ENCODE measurements around the gene CFAP20DC. TPM values are rescaled to one million over a fixed set of nuclear protein-coding genes. Genes with fewer than 3 reads are reported as not detected.
"Not testable (repeated sequence)": the region's sequence is repeated elsewhere in the genome, so short reads cannot be mapped to it uniquely, and the experiment has no call there.

Gene CFAP20DC
- total RNA-seq: 0.98 and 1.3 TPM in 2 replicates

DNA sequence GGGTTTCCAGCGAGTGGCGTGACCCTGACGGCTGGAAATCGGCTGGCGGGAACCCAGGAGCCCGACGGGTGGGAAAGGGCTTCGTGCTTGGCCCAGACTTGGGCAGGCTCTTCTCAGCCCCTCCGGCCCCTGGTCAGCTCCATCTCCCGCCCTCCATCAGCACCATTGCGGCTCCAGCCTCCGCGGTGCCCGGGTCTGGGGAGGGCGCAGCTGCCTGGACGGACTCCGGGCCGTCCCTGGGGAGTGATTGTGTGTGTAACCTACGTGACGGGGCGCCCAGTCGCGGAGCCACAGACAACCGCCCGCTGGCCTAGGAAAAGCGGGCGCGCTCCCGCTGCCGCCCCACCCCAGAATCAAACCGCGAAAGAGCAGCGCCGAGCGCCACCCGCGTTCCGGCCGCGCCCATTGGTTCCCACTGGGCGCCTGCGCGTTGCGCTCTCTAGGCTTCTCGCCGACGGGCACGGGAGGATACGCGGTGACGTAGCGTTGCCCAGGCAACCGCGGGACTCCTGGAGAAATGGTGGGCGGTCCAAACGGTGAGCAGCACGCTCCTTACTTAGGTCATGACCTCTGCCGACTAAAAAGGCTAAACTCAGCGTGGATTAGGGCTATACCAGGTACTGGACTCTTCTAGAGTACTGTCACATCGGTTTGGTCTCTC, at the start of gene CFAP20DC:
Gene CFAP20DC, minus strand, starts transcription at position 355 of the 661 bp plus-strand sequence. CDS start 394 bp downstream, outside the sequence.
- H3K27ac Mint-ChIP-seq: peak within 1 kb of the TSS; percentile 80
- H3K36me3 Mint-ChIP-seq (ENCODE audit: low read depth): no peaks in the 10 kb centered on the region
- no peaks in the 10 kb centered on the region for H3K9me3 Mint-ChIP-seq
- peaks cover 6% of the 10 kb centered on the region for H3K27me3 Mint-ChIP-seq
- peak; percentile 98 for DNase-seq
- intact Hi-C loops (cut with micrococcal nuclease): loop anchor here (5.0 kb wide), 1 partner anchor 558 kb away; the partner anchor contains the start of gene KCTD6
- H3K4me3 Mint-ChIP-seq: peak within 1 kb of the TSS; percentile 77
- H3K4me1 Mint-ChIP-seq: peaks cover 9% of the 10 kb centered on the region

GRCh38 chr3:59098516-59098915, 48.7 kb upstream of the CFAP20DC start:
- DNase-seq; intact Hi-C loops (cut with micrococcal nuclease); H3K36me3 Mint-ChIP-seq (ENCODE audit: low read depth); H3K4me1 Mint-ChIP-seq; H3K27ac Mint-ChIP-seq; H3K4me3 Mint-ChIP-seq; H3K9me3 Mint-ChIP-seq: not testable (repeated sequence)
- H3K27me3 Mint-ChIP-seq: peaks cover 17% of the 10 kb centered on the region

DNA sequence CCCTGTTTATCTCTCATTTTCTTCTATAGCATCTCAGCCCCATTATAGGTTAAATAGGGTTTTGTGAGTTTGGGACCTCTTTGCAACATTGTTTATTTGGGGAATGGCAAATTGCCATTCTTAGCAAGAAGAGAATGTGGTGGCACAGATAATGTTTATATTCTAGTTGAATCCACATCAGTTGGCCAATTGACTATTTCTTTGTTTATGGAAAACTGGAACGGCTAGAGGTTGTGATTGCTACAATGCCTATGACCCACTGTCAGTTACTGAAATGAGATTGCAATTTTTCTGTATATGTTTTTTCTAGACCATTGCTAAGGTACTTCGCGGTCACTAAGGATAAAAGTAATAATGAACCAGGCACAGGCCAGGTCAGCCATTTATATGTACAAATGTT, 44.6 kb upstream of the CFAP20DC start:
- intact Hi-C loops (cut with micrococcal nuclease): no loop called here
- Mint-ChIP-seq H3K36me3 (ENCODE audit: low read depth) (no peaks in the 10 kb centered on the region), H3K4me3 (no peak overlapping the region), H3K27ac (no peak overlapping the region), H3K9me3 (no peaks in the 10 kb centered on the region), H3K27me3 (peaks cover 14% of the 10 kb centered on the region), H3K4me1 (no peaks in the 10 kb centered on the region)
- DNase-seq: no peak

- intact Hi-C loops (cut with micrococcal nuclease): no loop called here
- Mint-ChIP-seq H3K9me3 (no peaks in the 10 kb centered on the region), H3K27ac (no peak overlapping the region), H3K36me3 (ENCODE audit: low read depth) (no peaks in the 10 kb centered on the region), H3K4me3 (no peak overlapping the region), H3K4me1 (no peaks in the 10 kb centered on the region), H3K27me3 (peaks cover 9% of the 10 kb centered on the region)
- DNase-seq: no peak
These were observed 43.7 kb upstream of the CFAP20DC start for GRCh38 chr3:59093521-59093920.

GRCh38 chr3:59088761-59089160, 38.9 kb upstream of the CFAP20DC start:
- no peak for DNase-seq
- Mint-ChIP-seq H3K9me3 (no peaks in the 10 kb centered on the region), H3K36me3 (ENCODE audit: low read depth) (no peaks in the 10 kb centered on the region), H3K4me3 (no peak overlapping the region), H3K4me1 (no peaks in the 10 kb centered on the region), H3K27me3 (peaks cover 5% of the 10 kb centered on the region), H3K27ac (no peak overlapping the region)
- intact Hi-C loops (cut with micrococcal nuclease): no loop called here

GRCh38 chr3:59085976-59086375, 36.2 kb upstream of the CFAP20DC start:
- Mint-ChIP-seq H3K9me3 (no peaks in the 10 kb centered on the region), H3K27ac (no peak overlapping the region), H3K4me3 (no peak overlapping the region), H3K36me3 (ENCODE audit: low read depth) (no peaks in the 10 kb centered on the region), H3K4me1 (no peaks in the 10 kb centered on the region), H3K27me3 (peaks cover 17% of the 10 kb centered on the region)
- no peak for DNase-seq
- intact Hi-C loops (cut with micrococcal nuclease): no loop called here

DNA sequence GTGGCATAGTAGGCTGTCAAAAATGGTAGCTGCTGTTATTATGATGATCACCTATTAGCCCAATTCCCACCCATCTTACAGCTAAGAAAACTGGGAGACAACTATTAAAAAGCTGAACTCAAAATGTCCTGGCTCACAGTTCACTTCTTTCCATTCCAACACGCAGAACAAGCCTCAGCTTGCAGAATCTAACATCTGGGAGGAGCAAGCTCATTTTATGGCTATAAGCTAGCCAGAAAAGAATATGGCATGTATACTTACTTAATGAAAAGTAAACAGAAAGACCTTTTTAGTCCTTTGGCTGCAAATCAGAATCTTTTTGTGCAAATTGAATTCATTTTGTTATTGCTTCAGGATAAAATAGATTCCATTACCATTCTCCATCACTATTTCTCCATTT, 34.8 kb upstream of the CFAP20DC start:
- H3K4me1 Mint-ChIP-seq: no peaks in the 10 kb centered on the region
- H3K9me3 Mint-ChIP-seq: no peaks in the 10 kb centered on the region
- peaks cover 23% of the 10 kb centered on the region for H3K27me3 Mint-ChIP-seq
- H3K4me3 Mint-ChIP-seq: no peak overlapping the region
- no peak overlapping the region for H3K27ac Mint-ChIP-seq
- no peak for DNase-seq
- intact Hi-C loops (cut with micrococcal nuclease): no loop called here
- H3K36me3 Mint-ChIP-seq (ENCODE audit: low read depth): no peaks in the 10 kb centered on the region

DNA sequence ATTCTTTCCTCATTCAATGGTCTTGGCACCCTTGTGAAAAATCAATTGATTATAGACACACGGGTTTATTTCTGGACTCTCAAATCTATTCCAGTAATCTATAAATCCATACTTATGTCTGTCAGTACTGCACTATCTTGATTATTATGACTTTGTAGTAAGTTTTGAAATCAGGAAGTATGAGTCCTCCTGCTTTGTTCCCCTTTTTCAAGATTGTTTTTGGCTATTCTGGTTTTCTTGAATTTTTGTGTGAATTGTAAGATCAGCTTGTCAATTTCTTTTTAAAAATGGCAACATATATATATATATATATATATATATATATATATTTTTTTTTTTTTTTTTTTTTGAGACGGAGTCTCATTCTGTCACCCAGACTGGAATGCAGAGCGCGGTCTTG, 32.3 kb upstream of the CFAP20DC start:
- DNase-seq: no peak
- intact Hi-C loops (cut with micrococcal nuclease): no loop called here
- H3K36me3 Mint-ChIP-seq (ENCODE audit: low read depth): no peaks in the 10 kb centered on the region
- no peaks in the 10 kb centered on the region for H3K9me3 Mint-ChIP-seq
- no peaks in the 10 kb centered on the region for H3K4me1 Mint-ChIP-seq
- no peak overlapping the region for H3K4me3 Mint-ChIP-seq
- no peak overlapping the region for H3K27ac Mint-ChIP-seq
- peaks cover 26% of the 10 kb centered on the region for H3K27me3 Mint-ChIP-seq

DNA sequence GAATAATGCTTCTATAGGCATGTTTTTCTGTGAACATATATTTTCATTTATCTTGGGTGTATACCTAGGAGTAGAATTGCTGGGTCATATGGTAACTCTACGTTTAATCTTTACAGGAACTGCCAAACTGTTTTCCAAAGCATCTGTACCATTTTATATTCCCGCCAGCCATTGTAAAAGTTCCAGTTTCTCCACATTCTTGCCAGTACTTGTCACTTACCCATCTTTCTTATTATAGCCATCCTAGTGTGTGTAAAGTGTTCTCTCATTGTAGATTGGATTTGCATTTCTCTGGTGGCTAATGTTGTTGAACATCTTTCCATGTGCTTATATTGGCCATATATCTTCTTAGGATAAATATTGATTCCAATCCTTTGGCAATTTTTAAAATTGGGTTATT, 31.2 kb upstream of the CFAP20DC start:
- H3K4me1 Mint-ChIP-seq: no peaks in the 10 kb centered on the region
- H3K27me3 Mint-ChIP-seq: peaks cover 27% of the 10 kb centered on the region
- no peaks in the 10 kb centered on the region for H3K36me3 Mint-ChIP-seq (ENCODE audit: low read depth)
- H3K4me3 Mint-ChIP-seq: no peak overlapping the region
- H3K9me3 Mint-ChIP-seq: no peaks in the 10 kb centered on the region
- no peak for DNase-seq
- intact Hi-C loops (cut with micrococcal nuclease): no loop called here
- H3K27ac Mint-ChIP-seq: no peak overlapping the region

GRCh38 chr3:59079962-59080361, 30.1 kb upstream of the CFAP20DC start:
- intact Hi-C loops (cut with micrococcal nuclease): no loop called here
- Mint-ChIP-seq H3K4me3 (no peak overlapping the region), H3K4me1 (no peaks in the 10 kb centered on the region)

GRCh38 chr3:59074764-59075163, 24.9 kb upstream of the CFAP20DC start:
- Mint-ChIP-seq H3K4me1 (peaks cover 7% of the 10 kb centered on the region), H3K27me3 (peaks cover 46% of the 10 kb centered on the region), H3K9me3 (no peaks in the 10 kb centered on the region), H3K27ac (no peak overlapping the region), H3K4me3 (no peak overlapping the region), H3K36me3 (ENCODE audit: low read depth) (no peaks in the 10 kb centered on the region)
- intact Hi-C loops (cut with micrococcal nuclease): no loop called here
- DNase-seq: no peak

More at GRCh38 chr3:59079962-59080361, 30.1 kb upstream of the CFAP20DC start:
- H3K9me3 Mint-ChIP-seq: no peaks in the 10 kb centered on the region
- no peaks in the 10 kb centered on the region for H3K36me3 Mint-ChIP-seq (ENCODE audit: low read depth)
- no peak for DNase-seq
- no peak overlapping the region for H3K27ac Mint-ChIP-seq
- peaks cover 27% of the 10 kb centered on the region for H3K27me3 Mint-ChIP-seq

- no peaks in the 10 kb centered on the region for H3K9me3 Mint-ChIP-seq
- H3K27ac Mint-ChIP-seq: no peak overlapping the region
- H3K4me3 Mint-ChIP-seq: no peak overlapping the region
- intact Hi-C loops (cut with micrococcal nuclease): no loop called here
- no peaks in the 10 kb centered on the region for H3K36me3 Mint-ChIP-seq (ENCODE audit: low read depth)
- H3K4me1 Mint-ChIP-seq: peaks cover 11% of the 10 kb centered on the region
- no peak for DNase-seq
- H3K27me3 Mint-ChIP-seq: peaks cover 46% of the 10 kb centered on the region
These were observed 22.9 kb upstream of the CFAP20DC start for GRCh38 chr3:59072681-59073080.

GRCh38 chr3:59069838-59070237, 20.0 kb upstream of the CFAP20DC start:
- H3K36me3 Mint-ChIP-seq (ENCODE audit: low read depth): no peaks in the 10 kb centered on the region
- H3K4me3 Mint-ChIP-seq: no peak overlapping the region
- no peak overlapping the region for H3K27ac Mint-ChIP-seq
- peaks cover 11% of the 10 kb centered on the region for H3K4me1 Mint-ChIP-seq
- peak; percentile 54 for DNase-seq
- intact Hi-C loops (cut with micrococcal nuclease): no loop called here
- H3K9me3 Mint-ChIP-seq: no peaks in the 10 kb centered on the region
- peaks cover 48% of the 10 kb centered on the region for H3K27me3 Mint-ChIP-seq

DNA sequence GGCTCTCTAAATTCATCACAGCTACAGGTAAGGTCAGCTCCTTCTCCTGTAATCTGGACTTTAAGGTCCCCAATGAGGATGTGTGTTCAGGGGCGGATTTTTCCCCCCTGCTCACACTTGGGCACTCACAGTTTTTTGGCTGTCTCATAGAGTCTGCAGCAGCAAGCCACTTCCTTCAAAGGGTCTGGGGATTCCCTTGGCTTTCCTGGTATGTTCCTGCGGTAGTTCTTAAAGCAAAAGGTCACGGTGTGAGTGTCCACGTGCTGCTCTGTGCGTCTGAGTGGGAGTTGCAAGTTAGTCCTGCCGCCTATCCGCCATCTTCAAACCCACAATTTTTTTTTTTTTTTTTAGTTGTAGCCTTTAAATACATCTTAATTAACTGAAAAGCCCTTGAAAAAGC, 15.4 kb upstream of the CFAP20DC start:
- Mint-ChIP-seq H3K4me1 (peaks cover 8% of the 10 kb centered on the region), H3K4me3 (no peak overlapping the region), H3K27me3 (peaks cover 47% of the 10 kb centered on the region), H3K9me3 (no peaks in the 10 kb centered on the region), H3K27ac (no peak overlapping the region), H3K36me3 (ENCODE audit: low read depth) (no peaks in the 10 kb centered on the region)
- intact Hi-C loops (cut with micrococcal nuclease): no loop called here
- DNase-seq: peak; percentile 33

DNA sequence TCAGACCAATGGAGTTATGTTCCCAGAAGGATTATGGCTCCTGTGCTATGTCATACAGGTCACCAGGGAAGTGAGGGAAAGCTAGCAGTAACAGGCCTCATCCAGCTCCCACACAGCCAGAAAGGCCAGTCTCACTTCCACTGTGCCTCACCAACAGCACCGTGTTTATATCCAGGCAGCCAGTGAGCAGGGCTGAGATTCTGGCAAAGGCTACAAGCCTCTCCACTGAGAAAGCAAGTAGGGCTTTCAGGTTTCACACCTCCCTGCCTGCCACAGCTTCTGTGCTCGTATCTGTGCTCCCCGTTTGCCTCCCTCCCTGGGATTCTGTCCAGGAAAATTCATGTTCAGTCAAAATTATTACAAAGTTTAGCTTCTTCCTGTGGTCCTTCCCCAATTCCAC, 14.9 kb upstream of the CFAP20DC start:
- Mint-ChIP-seq H3K27ac (no peak overlapping the region), H3K4me1 (peaks cover 3% of the 10 kb centered on the region), H3K9me3 (no peaks in the 10 kb centered on the region), H3K27me3 (peaks cover 49% of the 10 kb centered on the region), H3K4me3 (no peak overlapping the region), H3K36me3 (ENCODE audit: low read depth) (no peaks in the 10 kb centered on the region)
- intact Hi-C loops (cut with micrococcal nuclease): no loop called here
- DNase-seq: peak; percentile 21

Data from activated CD4-positive, alpha-beta T cell treated with anti-CD3 and anti-CD28 coated beads, Interleukin-2, amount 10 ng/mL, durations not matched to agents 24 days and 14 days (primary cell).